GM19438 (cell line): ENCODE results near the gene OCA2.
"Not testable (repeated sequence)": the region's sequence is repeated elsewhere in the genome, so short reads cannot be mapped to it uniquely, and the experiment has no call there.

Experiments used
- ATAC-seq: cut with Tn5 transposase; IDR thresholded peaks from one replicate; pipeline ENCODE4 v1.9.1; 2021; ENCODE audit warnings: low read depth; ENCODE audit not compliant: unreplicated experiment

OCA2 gene

GRCh38 chr15:28098766-28099554 lies at the start of gene OCA2:
OCA2 (minus strand) TSS chr15:28099315; CDS start chr15:28081874, 17,441 bp downstream.
- no peak for ATAC-seq

GRCh38 chr15:28147801-28148200 lies 48.7 kb upstream of the OCA2 start:
- no peak for ATAC-seq

- not testable (repeated sequence) for ATAC-seq
Measured at GRCh38 chr15:28145419-28145818, 46.3 kb upstream of the OCA2 start.

- ATAC-seq = no peak
Measured at GRCh38 chr15:28140062-28140461, 40.9 kb upstream of the OCA2 start.

- not testable (repeated sequence) for ATAC-seq
Measured at GRCh38 chr15:28137408-28138039, 38.4 kb upstream of the OCA2 start.

- peak; percentile 100 for ATAC-seq
Measured at GRCh38 chr15:28136236-28136904, 37.3 kb upstream of the OCA2 start.

- ATAC-seq = no peak
Measured at GRCh38 chr15:28133281-28133680, 34.2 kb upstream of the OCA2 start.

GRCh38 chr15:28132524-28133275 lies 33.6 kb upstream of the OCA2 start:
- ATAC-seq = no peak

- ATAC-seq = no peak
Measured at GRCh38 chr15:28131946-28132345, 32.8 kb upstream of the OCA2 start.

- no peak for ATAC-seq
Measured at GRCh38 chr15:28131400-28131799, 32.3 kb upstream of the OCA2 start.

- no peak for ATAC-seq
Measured at GRCh38 chr15:28130651-28131050, 31.5 kb upstream of the OCA2 start.

- ATAC-seq = no peak
Measured at GRCh38 chr15:28129231-28129848, 30.2 kb upstream of the OCA2 start.

GRCh38 chr15:28128031-28128430 lies 28.9 kb upstream of the OCA2 start:
- ATAC-seq = no peak

- no peak for ATAC-seq
Measured at GRCh38 chr15:28127036-28127435, 27.9 kb upstream of the OCA2 start.

GRCh38 chr15:28125673-28126651 lies 26.8 kb upstream of the OCA2 start:
- ATAC-seq = no peak

- no peak for ATAC-seq
Measured at GRCh38 chr15:28124841-28125240, 25.7 kb upstream of the OCA2 start.

GRCh38 chr15:28123408-28124023 lies 24.4 kb upstream of the OCA2 start:
- peak; percentile 66 for ATAC-seq

- no peak for ATAC-seq
Measured at GRCh38 chr15:28122038-28122949, 23.2 kb upstream of the OCA2 start.
